NCI-H345 treated with DMSO at 0.1 percent for 48 hours (cell line): ENCODE data around the gene NKX6-2.
"Not testable (repeated sequence)": the region's sequence is repeated elsewhere in the genome, so short reads cannot be mapped to it uniquely, and the experiment has no call there.

Experiments
- DNase-seq: peaks from one replicate; lab custom pipeline; 2025; ENCODE audit not compliant: unreplicated experiment; lab: John Stamatoyannopoulos, UW

The NKX6-2 gene

GRCh38 chr10:132799865-132800264 lies 13.9 kb upstream of the NKX6-2 start:
- no peak for DNase-seq

GRCh38 chr10:132798876-132799275 lies 12.9 kb upstream of the NKX6-2 start:
- no peak for DNase-seq

- DNase-seq, result no peak
These were observed 12.5 kb upstream of the NKX6-2 start for GRCh38 chr10:132798403-132798802.

- not testable (repeated sequence) for DNase-seq
These were observed 12.0 kb upstream of the NKX6-2 start for GRCh38 chr10:132797986-132798385.

- no peak for DNase-seq
These were observed 10.9 kb upstream of the NKX6-2 start for GRCh38 chr10:132796846-132797245.

- no peak for DNase-seq
These were observed 8.2 kb upstream of the NKX6-2 start for GRCh38 chr10:132793871-132794849.

- DNase-seq, result no peak
These were observed 7.3 kb upstream of the NKX6-2 start for GRCh38 chr10:132793213-132793612.

- no peak for DNase-seq
These were observed 6.8 kb upstream of the NKX6-2 start for GRCh38 chr10:132792796-132793195.

GRCh38 chr10:132792099-132792498 lies 6.2 kb upstream of the NKX6-2 start:
- not testable (repeated sequence) for DNase-seq

- DNase-seq, result no peak
These were observed 5.2 kb upstream of the NKX6-2 start for GRCh38 chr10:132790934-132791829.

- no peak for DNase-seq
These were observed 4.5 kb upstream of the NKX6-2 start for GRCh38 chr10:132790470-132790869.

- DNase-seq, result no peak
These were observed 3.8 kb upstream of the NKX6-2 start for GRCh38 chr10:132789659-132790148.

GRCh38 chr10:132788831-132789219 lies 2.9 kb upstream of the NKX6-2 start:
- DNase-seq, result no peak

- no peak for DNase-seq
These were observed 2.4 kb upstream of the NKX6-2 start for GRCh38 chr10:132788180-132788830.

GRCh38 chr10:132787495-132788179 lies 1.7 kb upstream of the NKX6-2 start:
- DNase-seq, result no peak

GRCh38 chr10:132786884-132787494 lies 1.0 kb upstream of the NKX6-2 start:
- no peak for DNase-seq

- DNase-seq, result no peak
These were observed 533 bp upstream of the NKX6-2 start for GRCh38 chr10:132786476-132786883.

GRCh38 chr10:132784866-132785722 lies 853 bp downstream of the NKX6-2 start:
- DNase-seq, result no peak
